Measurements from ENCODE around the gene AK3. TPM values are rescaled to one million over a fixed set of nuclear protein-coding genes. Genes with fewer than 3 reads are reported as not detected.
"Not testable (repeated sequence)": the region's sequence is repeated elsewhere in the genome, so short reads cannot be mapped to it uniquely, and the experiment has no call there.

The AK3 gene
- total and polyA plus RNA-seq, 2 donors (not counting 3 experiments of a cell fraction or from before 2014, with no cell fraction given): 20.6 to 42.3 TPM

DNA sequence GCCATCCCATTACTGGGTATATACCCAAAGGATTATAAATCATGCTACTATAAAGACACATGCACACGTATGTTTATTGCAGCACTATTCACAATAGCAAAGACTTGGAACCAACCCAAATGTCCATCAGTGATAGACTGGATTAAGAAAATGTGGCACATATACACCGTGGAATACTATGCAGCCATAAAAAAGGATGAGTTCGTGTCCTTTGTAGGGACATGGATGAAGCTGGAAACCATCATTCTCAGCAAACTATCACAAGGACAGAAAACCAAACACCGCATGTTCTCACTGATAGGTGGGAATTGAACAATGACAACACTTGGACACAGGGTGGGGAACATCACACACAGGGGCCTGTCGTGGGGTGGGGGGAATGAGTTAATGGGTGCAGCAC lies 80.3 kb downstream of the AK3 start:
- H4K20me1 ChIP-seq (replicated peaks; ENCODE audit: control insufficient read depth, extremely low read depth, insufficient read depth, low read length); H3K27me3 ChIP-seq (ENCODE audit: control insufficient read depth in 2 of 2, insufficient read depth in 2 of 2, low read length in 2 of 2); H3K9me1 ChIP-seq (replicated peaks; ENCODE audit: control insufficient read depth, extremely low read depth, insufficient read depth, low read length); H3K27ac ChIP-seq (ENCODE audit: insufficient read depth, low read depth, low read length); H3K4me3 ChIP-seq (replicated peaks in 1 of 3; ENCODE audit: insufficient read depth in 1 of 3, low read depth in 1 of 3, low read length in 3 of 3); DNase-seq (ENCODE audit: low read depth, low spot score); POLR2A ChIA-PET; H3K36me3 ChIP-seq (ENCODE audit: control insufficient read depth in 2 of 2, extremely low read depth in 1 of 2, insufficient read depth in 2 of 2, low read length in 2 of 2); intact Hi-C loops (cut with micrococcal nuclease); H3K9ac ChIP-seq (replicated peaks; ENCODE audit: extremely low read depth, insufficient read depth, low read length); H3K4me2 ChIP-seq (ENCODE audit: insufficient read depth, low read length); H3K9me3 ChIP-seq (replicated peaks; ENCODE audit: control insufficient read depth, insufficient read depth, low read length); BruUV-seq (replicated peaks); FAIRE-seq; H3K79me2 ChIP-seq (ENCODE audit: control insufficient read depth, insufficient read depth, low read length); dilution Hi-C loops (cut with MboI; ENCODE audit: extremely low pct_ligation_motif_present, low sequenced_read_pairs); H2AFZ ChIP-seq (ENCODE audit: low read depth, low read length); CTCF ChIA-PET: not testable (repeated sequence)
- H3K4me1 ChIP-seq (ENCODE audit: control insufficient read depth, extremely low read depth, insufficient read depth, low read length): peaks cover 24% of the 10 kb centered on the region

Other genes starting within 250 kb of the AK3 start
- gene PLPP6, start 78.9 kb downstream of the AK3 start, total RNA-seq: 5.4 and 6.4 TPM in 2 replicates
- gene PLPP6, start 78.9 kb downstream of the AK3 start, polyA plus RNA-seq: 6.3 and 7.0 TPM in 2 replicates
- 1.5 and 1.6 TPM in 2 replicates for gene SPATA6L, start 74.7 kb downstream of the AK3 start, total RNA-seq
- gene SPATA6L, start 74.7 kb downstream of the AK3 start, polyA plus RNA-seq: 0.40 and 0.46 TPM in 2 replicates
- 6.8 and 8.9 TPM in 2 replicates for gene CDC37L1, start 61.6 kb downstream of the AK3 start, total RNA-seq
- 1.8 and 2.6 TPM in 2 replicates for gene CDC37L1, start 61.6 kb downstream of the AK3 start, polyA plus RNA-seq
- gene RCL1, start 51.7 kb upstream of the AK3 start, total RNA-seq: 12.1 and 13.2 TPM in 2 replicates
- gene RCL1, start 51.7 kb upstream of the AK3 start, polyA plus RNA-seq: 9.0 and 12.9 TPM in 2 replicates
- gene JAK2, start 244.1 kb upstream of the AK3 start, total RNA-seq: 9.7 and 10.3 TPM in 2 replicates
- gene JAK2, start 244.1 kb upstream of the AK3 start, polyA plus RNA-seq: 1.6 and 2.1 TPM in 2 replicates